Medulla oblongata (tissue), 1 donor: ENCODE data around the gene PTX4.

Experiments used
- DNase-seq: peaks from one replicate; pipeline ENCODE4 v3.0.0-alpha.2; 2015; ENCODE audit errors: extremely low spot score

The PTX4 gene

GRCh38 chr16:1500465-1501150, 11.9 kb upstream of the PTX4 start:
- DNase-seq = no peak

DNA sequence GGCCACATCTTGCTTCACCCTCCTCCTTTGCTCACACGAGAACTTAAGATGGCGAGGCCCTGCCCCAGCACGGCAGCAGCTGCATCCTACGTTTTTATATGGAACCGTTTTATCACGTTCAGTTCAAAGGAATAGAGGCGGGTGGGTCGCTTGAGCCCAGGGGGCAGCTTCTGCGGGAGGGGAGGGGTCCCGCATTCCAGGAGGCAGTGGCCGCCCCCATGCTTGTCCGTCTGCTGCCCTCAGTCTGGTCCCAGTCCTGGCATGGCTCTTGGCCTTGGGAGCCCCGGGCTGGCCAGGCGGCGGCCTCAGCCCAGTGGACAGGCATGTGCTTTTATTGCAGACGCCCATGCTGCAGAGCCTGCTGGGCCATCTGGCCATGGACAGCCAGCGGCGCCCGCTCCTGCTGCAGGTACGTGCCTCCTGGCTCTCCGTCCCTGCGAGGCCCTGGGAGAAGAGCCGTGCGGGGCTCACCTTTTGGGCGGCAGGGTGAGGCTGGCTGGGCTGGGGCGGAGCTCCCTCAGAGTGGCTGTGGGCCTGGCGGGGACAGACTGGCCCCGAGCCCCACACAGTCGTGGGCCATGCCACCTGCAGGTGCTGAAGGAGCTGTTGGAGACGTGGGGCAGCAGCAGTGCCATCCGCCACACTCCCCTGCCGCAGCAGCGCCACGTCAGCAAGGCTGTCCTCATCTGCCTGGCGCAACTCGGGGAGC, 11.2 kb upstream of the PTX4 start:
- no peak for DNase-seq

DNA sequence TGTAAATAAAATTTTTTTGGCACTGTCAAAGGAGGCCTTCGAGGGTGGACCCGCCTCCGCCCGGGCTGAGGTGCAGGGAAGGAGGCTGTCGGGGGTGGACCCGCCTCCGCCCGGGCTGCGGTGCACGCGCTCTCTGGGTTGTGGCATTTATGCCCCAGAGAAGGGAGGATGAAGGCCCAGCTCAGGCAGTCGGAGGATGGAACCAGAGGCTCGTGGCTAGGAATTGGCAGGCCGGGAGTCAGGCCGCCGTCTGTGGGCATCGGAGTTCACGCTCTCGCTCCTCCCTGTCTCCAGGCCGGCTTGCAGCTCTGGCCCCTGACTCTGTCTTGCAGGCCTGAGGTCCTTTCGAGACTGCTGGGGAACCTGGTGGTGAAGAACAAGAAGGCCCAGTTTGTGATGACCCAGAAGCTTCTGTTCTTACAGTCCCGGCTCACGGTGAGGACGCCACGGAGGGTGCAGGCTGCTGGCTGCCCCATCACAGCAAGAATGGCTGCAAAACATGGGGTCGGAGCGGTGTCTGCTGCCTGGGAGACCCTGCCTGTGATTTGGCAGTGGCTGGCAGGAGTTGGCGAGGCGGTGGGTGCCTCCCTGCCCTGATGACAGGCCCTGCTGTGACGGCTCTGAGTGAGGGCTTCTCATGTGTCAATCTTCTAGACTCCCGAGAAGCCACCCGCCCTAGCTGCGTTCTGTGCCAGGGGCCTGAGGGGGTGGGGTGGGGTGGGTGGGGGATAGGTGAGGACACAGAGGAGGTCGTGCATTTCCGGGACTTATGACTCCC, 10.3 kb upstream of the PTX4 start:
- DNase-seq = no peak

DNA sequence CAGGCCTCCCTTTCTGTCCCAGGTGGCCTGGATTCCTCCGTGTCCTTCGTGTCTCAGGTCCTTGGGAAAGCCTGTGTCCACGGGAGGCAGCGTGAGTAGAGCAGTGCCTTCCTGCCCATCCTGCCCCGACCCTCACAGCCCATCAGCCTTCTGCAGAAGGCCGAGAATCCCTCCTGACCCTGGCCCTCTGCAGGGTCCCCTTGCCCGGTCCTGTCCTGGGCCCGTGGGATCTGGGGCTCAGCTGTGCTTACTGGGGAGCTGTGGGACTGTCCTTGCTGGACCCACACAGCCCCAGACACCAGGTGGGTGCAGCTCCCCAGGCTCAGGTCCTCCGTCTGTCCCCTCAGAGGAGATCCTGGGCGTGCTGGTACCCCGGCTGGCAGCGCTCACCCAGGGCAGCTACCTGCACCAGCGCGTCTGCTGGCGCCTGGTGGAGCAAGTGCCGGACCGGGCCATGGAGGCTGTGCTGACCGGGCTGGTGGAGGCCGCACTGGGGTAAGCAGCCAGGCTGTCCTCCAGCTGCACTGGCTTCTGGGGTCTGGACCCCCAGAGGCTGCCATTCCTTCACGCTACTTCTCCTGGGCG, 8.4 kb upstream of the PTX4 start:
- DNase-seq = no peak

- no peak for DNase-seq
These were observed 7.7 kb upstream of the PTX4 start for GRCh38 chr16:1496464-1496863.

- DNase-seq = no peak
These were observed 7.1 kb upstream of the PTX4 start for GRCh38 chr16:1495889-1496262.

DNA sequence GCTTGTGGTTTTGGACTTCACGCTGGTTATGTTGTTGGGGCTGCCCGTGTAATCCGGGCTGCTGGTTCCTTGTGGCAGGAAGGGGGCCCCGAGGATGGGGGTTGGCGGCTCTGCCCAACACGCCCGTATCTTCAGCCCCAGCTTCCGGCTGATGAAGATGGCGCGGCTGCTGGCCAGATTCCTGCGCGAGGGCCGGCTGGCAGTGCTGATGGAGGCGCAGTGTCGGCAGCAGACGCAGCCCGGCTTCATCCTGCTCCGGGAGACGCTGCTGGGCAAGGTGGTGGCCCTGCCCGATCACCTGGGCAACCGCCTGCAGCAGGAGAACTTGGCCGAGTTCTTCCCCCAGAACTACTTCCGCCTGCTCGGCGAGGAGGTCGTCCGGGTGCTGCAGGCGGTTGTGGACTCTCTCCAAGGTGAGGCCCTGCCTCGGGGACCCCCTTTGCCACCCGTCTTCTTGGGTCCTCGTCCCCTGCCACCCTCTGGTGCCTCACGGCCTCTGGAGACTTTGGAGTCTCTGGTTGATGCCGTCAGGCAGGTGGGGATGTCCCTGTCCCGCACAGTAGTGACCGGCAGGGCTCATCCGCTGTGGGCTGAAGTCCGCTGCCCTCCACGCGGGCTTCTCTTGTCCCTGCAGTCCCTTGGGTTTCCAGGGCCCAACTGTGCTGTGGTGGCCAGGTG, 6.6 kb upstream of the PTX4 start:
- no peak for DNase-seq

GRCh38 chr16:1494711-1495110, 6.0 kb upstream of the PTX4 start:
- no peak for DNase-seq

DNA sequence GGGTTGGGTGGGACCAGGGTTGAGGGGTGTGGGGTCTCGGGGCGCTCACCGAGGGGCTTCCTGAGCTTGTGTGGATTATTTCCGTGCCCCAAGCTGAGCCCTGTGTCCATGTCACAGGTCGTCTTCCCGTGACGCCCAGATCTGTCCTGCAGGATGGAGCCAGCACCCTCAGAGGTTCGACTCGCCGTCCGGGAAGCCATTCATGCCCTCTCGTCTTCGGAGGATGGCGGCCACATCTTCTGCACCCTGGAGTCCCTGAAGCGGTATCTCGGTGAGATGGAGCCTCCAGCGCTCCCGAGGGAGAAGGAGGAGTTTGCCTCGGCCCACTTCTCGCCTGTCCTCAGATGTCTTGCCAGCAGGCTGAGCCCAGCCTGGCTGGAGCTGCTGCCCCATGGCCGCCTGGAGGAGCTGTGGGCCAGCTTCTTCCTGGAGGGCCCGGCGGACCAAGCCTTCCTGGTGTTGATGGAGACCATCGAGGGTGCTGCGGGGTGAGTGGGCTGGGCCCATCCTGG, 5.4 kb upstream of the PTX4 start:
- DNase-seq = no peak

DNA sequence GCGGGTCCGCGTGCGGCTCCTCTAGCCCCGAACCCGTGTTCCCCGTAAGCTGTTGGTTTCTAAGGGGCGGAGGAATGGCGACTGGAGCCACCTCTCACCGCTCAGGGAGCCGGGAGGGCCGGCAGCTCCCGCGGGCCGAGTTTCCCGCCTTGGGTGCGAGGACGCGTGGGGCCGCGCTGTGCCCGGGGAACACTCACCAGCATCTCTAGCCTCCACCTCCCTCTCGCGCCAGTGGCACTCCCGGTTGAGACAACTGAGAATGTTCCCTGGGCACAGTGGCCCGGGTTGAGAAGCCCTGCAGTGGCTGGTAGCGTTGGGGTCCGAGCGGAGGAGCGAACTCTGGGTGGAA, 5.0 kb upstream of the PTX4 start:
- no peak for DNase-seq

- peak; percentile 78 for DNase-seq
These were observed 4.4 kb upstream of the PTX4 start, which contains the start of gene TELO2 for GRCh38 chr16:1492923-1493745. Gene TELO2 (plus strand): TSS chr16:1493360. CDS start chr16:1494282, 922 bp downstream.

- no peak for DNase-seq
These were observed 3.6 kb upstream of the PTX4 start for GRCh38 chr16:1492082-1492922.

DNA sequence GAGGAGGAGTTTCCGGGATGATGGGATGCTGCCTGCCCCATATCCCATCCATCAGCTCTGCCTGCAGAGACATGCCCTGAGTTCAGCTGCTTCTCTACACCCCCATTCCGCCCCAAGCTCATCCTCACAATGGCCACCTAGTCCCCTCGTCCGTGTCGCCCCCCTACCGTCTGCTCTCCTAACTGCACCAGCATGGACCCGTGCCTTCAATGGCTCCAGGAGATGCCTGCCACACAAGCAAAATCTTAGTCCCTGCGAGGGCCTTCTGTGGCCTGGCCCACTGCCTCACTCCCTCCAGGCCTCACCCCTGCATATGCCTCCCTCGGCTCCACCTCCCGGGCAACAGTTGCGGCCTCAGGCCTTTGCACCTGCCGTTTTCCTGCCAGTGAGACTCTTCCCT, 2.6 kb upstream of the PTX4 start:
- DNase-seq = no peak

GRCh38 chr16:1489077-1489476, 333 bp upstream of the PTX4 start:
- no peak for DNase-seq

GRCh38 chr16:1488054-1488601, 616 bp downstream of the PTX4 start:
- no peak for DNase-seq

GRCh38 chr16:1487395-1488053, 1.2 kb downstream of the PTX4 start:
- no peak for DNase-seq

GRCh38 chr16:1486551-1487390, 2.0 kb downstream of the PTX4 start:
- no peak for DNase-seq

- no peak for DNase-seq
These were observed 2.8 kb downstream of the PTX4 start for GRCh38 chr16:1485847-1486496.
